ENCODE measurements around the gene RHBDF2.
A peak's percentile ranks its signal among the peaks of the same experiment; 100 is the strongest.

Gene RHBDF2

GRCh38 chr17:76461765-76462555, 39.3 kb downstream of the RHBDF2 start:
- no peak for DNase-seq (ENCODE audit: low spot score)

DNA sequence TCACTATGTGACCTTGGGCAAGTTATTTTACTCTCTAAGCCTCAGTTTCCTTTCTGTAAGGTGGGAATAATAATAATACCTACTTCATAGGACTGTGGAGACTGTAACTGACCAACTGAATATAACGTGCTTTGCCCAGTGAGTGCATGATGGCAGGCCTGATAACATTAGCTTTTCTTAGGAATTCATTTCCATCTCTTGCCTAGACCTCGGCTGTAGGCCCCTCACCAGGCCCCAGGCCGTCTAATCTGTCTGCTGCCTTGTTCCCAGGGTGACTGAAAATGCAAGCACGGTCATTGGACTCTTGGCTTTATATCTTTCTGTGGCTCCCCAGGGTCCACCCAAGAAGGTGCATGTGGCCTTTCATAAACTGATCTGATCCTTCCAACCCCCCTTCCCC, 41.5 kb downstream of the RHBDF2 start:
- DNase-seq (ENCODE audit: low spot score): no peak

GRCh38 chr17:76458580-76459490, 42.4 kb downstream of the RHBDF2 start:
- peak; percentile 84 for DNase-seq (ENCODE audit: low spot score)

- no peak for DNase-seq (ENCODE audit: low spot score)
These were observed 47.8 kb downstream of the RHBDF2 start for GRCh38 chr17:76453431-76453743.

DNA sequence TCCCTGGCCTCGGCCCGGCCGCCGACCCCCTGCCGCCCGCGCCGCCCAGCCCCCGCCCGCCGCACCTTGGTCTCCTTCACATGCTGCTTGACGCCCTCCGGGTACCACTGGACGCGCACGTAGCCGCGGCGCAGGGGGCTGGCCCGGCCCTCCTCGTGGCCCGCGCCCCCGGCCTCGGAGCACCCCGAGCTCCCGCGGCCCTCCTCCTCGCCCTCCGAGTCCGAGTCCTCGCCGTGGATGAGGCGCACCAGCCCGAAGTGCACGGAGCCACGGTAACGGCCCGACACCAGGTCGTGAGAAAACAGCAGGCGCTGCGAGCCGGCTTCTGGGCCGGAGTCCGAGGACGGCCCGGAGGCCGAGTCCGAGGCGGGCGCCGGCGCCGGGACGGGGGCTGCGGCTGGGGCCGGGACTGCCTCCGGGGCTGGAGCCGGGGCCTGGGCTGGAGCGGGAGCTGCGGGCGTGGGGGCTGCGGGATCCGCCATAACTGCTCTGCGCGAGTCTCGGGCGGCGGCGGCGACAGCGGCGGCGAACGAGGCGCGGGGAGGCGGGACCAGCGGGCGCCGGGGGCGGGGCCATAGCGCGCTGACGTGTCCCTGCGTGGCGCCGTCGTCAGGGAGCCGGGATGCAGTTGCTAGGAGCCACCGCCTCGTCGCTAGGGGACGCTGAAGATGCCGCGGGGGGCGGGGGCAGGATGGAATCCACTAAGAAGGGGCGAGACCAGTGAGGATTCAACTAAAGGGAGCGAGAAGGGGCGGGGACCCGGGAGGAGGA, 48.4 kb downstream of the RHBDF2 start, which contains the start of gene UBE2O:
Gene UBE2O (minus strand): TSS at position 493 of the 771 bp plus-strand sequence. CDS start 11 bp downstream, at position 482.
- DNase-seq (ENCODE audit: low spot score): peak; percentile 93

GRCh38 chr17:76452127-76452659, 49.0 kb downstream of the RHBDF2 start:
- no peak for DNase-seq (ENCODE audit: low spot score)

DNA sequence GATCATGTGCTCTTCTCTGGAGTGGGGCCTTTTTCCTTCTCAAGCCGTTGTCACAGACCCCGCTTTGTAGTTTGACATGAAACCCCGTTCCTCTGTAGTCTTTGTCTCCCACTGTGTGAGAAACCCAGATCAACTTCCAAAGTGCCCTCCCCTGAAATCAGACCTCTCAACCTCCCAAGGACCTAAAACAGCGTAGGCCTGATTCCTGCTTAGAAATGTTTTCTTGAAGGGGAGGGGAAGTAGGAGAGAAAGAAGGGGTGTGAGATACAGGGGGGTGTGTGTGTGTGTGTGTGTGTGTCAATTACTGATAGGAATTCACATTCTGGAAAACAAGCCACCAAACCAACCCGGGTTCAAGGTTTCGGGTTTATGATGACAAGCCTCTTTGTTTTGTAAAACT, 49.7 kb downstream of the RHBDF2 start:
- DNase-seq (ENCODE audit: low spot score): no peak

DNA sequence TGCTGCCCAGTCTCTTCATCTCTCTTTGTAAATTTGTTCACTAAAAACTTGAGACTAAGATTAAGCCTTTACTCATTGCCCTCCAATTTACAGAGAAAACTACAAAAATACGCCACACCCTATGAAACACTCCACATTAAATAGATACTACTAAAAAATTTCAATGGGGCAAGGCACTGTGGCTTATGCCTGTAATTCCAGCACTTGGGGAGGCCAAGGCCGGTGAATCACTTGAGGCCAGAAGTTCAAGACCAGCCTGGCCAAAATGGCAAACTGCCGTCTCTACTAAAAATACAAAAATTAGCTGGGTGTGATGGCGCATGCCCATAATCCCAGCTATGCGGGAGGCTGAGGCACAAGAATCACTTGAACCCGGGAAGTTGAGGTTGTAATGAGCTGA, 52.1 kb downstream of the RHBDF2 start:
- DNase-seq (ENCODE audit: low spot score): no peak

GRCh38 chr17:76447931-76448652, 53.1 kb downstream of the RHBDF2 start:
- no peak for DNase-seq (ENCODE audit: low spot score)

- peak; percentile 69 for DNase-seq (ENCODE audit: low spot score)
These were observed 54.6 kb downstream of the RHBDF2 start for GRCh38 chr17:76446449-76447231.

DNA sequence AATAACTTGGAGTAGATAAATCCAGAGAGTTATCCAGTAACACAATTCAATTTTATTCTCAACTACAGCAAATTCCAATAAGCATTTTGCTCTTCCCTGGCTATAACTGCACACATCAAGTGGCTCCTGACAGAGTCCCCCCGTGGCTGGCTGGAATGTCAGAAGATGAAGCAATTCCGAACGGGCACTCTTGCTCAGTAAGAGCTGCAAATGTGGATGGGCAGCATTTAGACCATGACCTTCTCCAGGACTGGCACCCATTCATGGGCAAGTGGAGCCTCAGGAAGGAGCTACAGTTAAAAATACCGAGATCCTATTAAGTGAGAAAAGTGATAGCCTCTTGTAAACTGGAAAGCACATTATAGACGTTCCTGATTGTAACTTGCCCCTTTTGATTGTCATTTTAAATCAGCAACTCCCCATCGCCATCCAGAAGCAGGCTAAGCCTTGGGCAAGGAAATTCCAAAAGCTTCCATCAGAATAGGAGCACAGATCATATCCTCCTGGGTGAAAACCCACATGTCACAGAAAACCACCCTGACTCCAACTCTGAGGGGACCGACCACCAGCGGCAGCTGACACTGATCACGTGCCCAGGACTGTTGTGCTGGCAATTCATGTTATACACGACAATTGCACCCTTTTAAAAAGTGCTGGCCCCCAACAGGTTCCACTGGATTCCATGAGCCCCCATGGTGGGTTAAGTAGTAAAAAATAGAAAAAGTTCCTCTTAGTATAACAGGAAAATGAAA, 55.4 kb downstream of the RHBDF2 start:
- no peak for DNase-seq (ENCODE audit: low spot score)

DNA sequence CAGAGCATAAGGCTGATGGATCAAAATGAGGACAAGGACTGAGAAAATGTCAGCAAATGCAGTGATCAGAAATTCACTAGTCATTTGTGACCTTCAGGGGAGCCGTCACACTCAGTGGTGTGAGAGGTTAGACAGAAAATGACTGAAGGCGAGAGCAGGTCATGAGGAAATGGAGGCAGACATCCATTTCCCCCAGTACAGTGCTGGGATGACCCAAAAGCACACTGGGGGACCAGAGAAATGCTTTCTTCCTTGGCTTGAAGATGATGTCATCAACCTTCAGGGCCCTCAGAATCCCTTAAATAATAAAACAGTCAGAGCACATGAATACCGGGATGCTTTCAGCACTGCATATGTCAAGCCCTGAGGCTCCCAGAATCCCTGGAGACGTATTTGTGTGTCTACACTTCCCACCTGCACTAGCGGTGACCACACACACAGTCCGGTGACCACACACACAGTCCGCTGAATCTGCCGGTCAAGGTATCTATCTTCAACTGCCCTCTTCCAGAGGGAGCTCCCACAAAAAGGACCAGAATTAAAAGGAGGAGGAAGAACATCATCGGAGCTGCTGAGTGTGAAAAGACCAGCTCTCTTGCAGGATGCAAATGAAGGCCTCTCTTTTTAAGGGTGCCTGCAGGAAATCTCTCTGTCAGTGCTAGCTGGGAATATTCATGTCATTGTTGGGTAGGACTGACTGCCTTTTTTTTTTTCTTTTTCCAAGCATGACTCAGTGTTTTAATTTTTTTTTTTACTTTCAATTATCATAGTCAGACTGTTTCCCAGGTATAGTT, 56.5 kb downstream of the RHBDF2 start:
- no peak for DNase-seq (ENCODE audit: low spot score)

GRCh38 chr17:76442341-76443338, 58.6 kb downstream of the RHBDF2 start:
- no peak for DNase-seq (ENCODE audit: low spot score)

- DNase-seq (ENCODE audit: low spot score): no peak
These were observed 59.4 kb downstream of the RHBDF2 start for GRCh38 chr17:76441686-76442340.

GRCh38 chr17:76440751-76441362, 60.4 kb downstream of the RHBDF2 start:
- DNase-seq (ENCODE audit: low spot score): no peak

DNA sequence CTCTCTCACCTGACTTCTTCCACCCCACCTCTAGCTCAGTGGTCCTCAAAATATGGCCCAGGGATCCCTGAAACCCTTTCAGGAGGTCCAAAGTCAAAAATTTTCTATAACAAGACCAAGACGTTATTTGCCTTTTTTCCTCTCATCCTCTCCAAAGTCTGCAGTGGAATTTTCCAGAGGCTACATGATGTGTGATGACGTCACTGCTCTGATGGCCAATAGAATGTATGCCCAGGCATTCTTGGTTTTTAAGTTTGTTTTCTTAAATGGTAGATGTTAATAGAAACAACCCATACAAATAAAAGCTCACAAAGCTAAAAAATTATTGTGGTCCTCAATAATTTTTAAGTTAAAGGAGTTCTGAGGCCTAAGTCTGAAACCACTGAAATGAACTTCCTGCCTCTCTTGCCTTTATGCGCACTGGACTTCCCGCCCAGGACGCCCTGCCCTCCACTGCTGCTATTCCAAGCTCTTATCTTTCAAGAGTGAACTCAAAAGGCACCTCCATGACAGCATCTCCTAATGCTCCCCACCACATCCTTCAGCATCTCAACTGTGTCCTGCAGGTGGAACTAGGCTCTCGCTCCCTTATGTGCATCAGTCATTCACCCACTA, 61.8 kb downstream of the RHBDF2 start:
- no peak for DNase-seq (ENCODE audit: low spot score)
